ENCODE results near the gene IST1.

The IST1 gene

DNA sequence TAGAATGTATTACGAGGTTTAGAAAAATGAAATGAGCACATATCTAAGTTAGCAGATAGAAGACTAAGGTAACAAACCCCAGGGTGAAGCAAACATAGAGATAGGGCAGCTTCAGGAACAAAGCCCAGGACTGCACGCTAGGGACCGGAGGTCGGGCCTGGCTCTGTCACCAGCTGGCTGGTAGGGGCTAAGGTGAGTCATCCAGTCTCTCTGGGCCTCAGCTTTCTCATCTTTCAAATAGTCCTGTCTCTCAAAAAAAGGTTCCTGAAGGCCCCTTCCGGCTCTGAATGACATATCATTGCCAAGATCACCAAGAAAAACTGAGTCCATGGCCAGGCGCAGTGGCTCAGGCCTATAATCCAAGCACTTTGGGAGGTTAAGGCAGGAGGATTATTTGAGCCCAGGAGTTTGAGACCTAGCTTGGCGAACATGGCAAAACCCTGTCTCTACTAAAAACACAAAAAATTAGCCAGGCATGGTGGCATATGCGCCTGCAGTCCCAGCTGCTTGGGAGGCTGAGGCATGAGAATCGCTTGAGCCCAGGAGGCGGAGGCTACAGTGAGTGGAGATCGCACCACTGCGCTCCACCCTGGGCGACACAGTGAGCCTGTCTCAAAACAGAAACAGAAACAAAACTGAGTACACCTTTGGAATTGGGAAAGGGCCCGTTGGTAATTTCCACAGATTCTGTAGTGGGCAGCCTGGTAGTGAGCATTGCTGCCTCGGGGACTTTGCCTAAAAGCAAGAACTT lies 78.9 kb downstream of the IST1 start:
- no peak for TF ChIP-seq CTCF (IDR thresholded peaks at IDR 0.05; ENCODE audit: low read depth, low read length)
- no peak overlapping the region for H3K4me3 ChIP-seq (ENCODE audit: low read depth, low read length)
